NCI-H2227 treated with DMSO at 0.1 percent for 48 hours (cell line): Measurements from ENCODE around the gene C2orf92.

Source experiments
- DNase-seq: peaks from one replicate; lab custom pipeline; 2025; lab: John Stamatoyannopoulos, UW

The C2orf92 gene

GRCh38 chr2:97745474-97746174 is 76.1 kb downstream of the C2orf92 start:
- DNase-seq: no peak

GRCh38 chr2:97747285-97747684 is 77.8 kb downstream of the C2orf92 start:
- no peak for DNase-seq

GRCh38 chr2:97747716-97748115 is 78.2 kb downstream of the C2orf92 start:
- no peak for DNase-seq

- no peak for DNase-seq
These were observed 80.1 kb downstream of the C2orf92 start for GRCh38 chr2:97749581-97749980.

- DNase-seq: no peak
These were observed 80.5 kb downstream of the C2orf92 start for GRCh38 chr2:97750017-97750416.

GRCh38 chr2:97751752-97752151 is 82.2 kb downstream of the C2orf92 start:
- DNase-seq: no peak
